ENCODE measurements around the gene MACROD1.

DNA sequence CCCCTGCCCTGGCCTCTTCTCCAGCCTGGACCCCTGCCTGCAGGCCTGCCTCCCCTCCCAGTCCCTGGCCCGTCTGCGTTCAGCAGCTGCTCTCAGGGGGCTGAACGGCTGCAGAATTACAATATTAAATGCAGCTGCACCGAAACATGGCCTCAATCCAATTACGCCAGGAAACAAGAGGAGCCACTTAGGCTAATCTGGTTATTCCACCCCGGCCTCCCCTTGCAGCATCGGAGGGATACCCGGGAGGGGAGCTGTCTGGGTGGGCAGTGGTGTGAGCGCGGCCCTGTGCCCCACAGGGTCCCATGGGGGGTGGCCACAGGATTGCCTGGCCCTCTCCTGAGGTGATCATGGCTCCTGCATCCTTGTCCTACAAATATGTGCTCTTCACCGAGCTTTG is 87.6 kb downstream of the MACROD1 start:
- TF ChIP-seq, protein P1, sequence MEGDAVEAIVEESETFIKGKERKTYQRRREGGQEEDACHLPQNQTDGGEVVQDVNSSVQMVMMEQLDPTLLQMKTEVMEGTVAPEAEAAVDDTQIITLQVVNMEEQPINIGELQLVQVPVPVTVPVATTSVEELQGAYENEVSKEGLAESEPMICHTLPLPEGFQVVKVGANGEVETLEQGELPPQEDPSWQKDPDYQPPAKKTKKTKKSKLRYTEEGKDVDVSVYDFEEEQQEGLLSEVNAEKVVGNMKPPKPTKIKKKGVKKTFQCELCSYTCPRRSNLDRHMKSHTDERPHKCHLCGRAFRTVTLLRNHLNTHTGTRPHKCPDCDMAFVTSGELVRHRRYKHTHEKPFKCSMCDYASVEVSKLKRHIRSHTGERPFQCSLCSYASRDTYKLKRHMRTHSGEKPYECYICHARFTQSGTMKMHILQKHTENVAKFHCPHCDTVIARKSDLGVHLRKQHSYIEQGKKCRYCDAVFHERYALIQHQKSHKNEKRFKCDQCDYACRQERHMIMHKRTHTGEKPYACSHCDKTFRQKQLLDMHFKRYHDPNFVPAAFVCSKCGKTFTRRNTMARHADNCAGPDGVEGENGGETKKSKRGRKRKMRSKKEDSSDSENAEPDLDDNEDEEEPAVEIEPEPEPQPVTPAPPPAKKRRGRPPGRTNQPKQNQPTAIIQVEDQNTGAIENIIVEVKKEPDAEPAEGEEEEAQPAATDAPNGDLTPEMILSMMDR (IDR thresholded peaks at IDR 0.05), result no peak
- no peak for TF ChIP-seq EP300 (IDR thresholded peaks at IDR 0.05)
